Measurements from ENCODE around the gene PCBP2.
"Not testable (repeated sequence)": the region's sequence is repeated elsewhere in the genome, so short reads cannot be mapped to it uniquely, and the experiment has no call there.

Gene PCBP2

GRCh38 chr12:53435326-53435725, 16.6 kb upstream of the PCBP2 start:
- H3K4me3 ChIP-seq, H3K27ac ChIP-seq: not testable (repeated sequence)

DNA sequence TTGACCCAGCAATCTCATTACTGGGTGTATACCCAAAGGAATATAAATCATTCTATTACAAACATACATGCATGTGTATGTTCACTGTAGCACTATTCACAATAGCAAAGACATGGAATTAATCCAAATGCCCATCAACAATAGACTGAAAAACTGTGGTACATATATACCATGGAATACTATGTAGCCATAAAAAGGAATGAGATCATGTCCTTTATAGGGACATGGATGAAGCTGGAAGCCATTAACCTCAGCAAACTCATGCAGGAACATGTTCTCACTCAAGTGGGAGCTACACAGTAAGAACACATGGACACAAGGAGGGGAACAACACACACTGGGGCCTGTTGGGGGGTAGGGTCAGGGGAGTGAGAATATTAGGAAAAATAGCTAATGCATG, 12.3 kb upstream of the PCBP2 start:
- H3K27ac ChIP-seq, result not testable (repeated sequence)

GRCh38 chr12:53441040-53441833, 10.7 kb upstream of the PCBP2 start, which contains the start of gene PRR13:
Gene PRR13, plus strand, starts transcription at chr12:53441734. Its CDS starts 981 bp downstream, at chr12:53442715.
- Histone ChIP-seq H3K4me3 (peak within 1 kb of the TSS; percentile 62 to 84 (median 78)), H3K27ac (peak within 1 kb of the TSS in 20 of 21 experiments; percentile 69 to 96 (median 87))

More for the DNA sequence above, 12.3 kb upstream of the PCBP2 start:
- H3K4me3 ChIP-seq, result not testable (repeated sequence)

GRCh38 chr12:53443955-53444354, 7.9 kb upstream of the PCBP2 start:
- peak overlapping the region in 1 of 21 experiments; percentile 6 for H3K27ac ChIP-seq
- no peak overlapping the region for H3K4me3 ChIP-seq

- not testable (repeated sequence) for H3K27ac ChIP-seq, H3K4me3 ChIP-seq
These were observed 7.1 kb upstream of the PCBP2 start for GRCh38 chr12:53444593-53445325.

DNA sequence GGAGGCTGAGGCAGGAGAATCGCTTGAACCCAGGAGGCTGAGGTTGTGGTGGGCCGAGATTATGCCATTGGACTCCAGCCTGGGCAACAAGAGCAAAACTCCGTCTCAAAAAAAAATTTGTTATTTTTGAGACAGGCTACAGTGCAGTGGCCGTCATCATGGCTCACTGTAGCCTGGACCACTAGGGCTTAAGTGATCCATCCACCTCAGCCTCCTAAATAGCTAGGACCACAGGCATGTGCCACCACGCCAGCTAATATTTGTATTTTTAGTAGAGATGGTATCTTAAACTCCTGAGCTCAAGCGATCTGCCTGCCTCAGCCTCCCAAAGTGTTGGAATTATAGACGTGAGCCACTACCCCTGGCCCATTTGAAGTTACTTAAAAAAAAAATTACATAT, 966 bp upstream of the PCBP2 start:
- Histone ChIP-seq H3K27ac (no peak overlapping the region), H3K4me3 (no peak overlapping the region)

DNA sequence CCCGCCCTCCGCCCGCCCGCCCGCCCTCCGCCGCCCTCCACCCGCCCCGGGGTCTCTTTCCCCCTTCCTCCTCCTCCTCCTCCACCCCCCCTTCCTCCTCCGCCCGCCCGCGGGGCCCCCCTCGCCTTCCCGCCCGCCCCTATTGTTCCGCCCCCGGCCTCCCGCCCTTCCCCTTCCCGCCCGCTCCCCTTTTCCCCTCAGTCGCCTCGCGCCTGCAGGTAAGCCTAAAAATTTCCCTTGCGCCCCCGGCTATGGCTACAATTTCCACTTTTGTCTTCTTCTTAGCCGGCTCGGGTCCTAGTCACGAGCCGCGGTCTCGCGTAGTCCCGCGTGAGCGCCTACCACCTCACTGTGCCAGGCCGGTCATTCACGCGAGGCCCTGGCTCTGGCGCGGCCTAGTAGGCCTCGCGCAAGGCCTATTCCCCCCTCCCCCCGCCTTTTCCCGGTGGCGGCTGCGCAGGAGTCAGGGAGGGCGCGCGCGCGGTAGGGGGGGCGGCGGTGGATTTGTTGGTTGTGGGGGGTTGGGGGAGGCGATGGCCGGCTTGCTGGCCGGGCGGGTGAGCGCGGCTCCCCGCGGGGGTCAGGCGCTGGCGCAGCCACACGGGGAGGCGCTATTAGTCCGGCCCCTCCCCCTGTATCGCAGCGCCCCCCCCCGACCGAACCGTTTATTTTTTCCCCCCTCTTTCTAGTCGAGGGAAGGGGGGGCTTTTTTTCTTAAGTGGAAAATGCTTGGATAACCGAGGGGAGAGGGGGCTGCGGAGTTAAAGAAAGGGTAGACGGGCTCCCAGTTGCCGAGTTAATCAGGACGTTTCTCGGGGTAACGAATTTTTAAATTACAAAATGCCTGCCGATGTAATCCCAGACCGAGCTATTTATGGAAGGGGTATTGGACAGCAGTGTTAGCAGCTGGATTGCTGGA, 516 bp downstream of the PCBP2 start:
- H3K4me3 ChIP-seq, result peak overlapping the region; percentile 68 to 99 (median 77)
- peak overlapping the region; percentile 78 to 99 (median 96) for H3K27ac ChIP-seq

DNA sequence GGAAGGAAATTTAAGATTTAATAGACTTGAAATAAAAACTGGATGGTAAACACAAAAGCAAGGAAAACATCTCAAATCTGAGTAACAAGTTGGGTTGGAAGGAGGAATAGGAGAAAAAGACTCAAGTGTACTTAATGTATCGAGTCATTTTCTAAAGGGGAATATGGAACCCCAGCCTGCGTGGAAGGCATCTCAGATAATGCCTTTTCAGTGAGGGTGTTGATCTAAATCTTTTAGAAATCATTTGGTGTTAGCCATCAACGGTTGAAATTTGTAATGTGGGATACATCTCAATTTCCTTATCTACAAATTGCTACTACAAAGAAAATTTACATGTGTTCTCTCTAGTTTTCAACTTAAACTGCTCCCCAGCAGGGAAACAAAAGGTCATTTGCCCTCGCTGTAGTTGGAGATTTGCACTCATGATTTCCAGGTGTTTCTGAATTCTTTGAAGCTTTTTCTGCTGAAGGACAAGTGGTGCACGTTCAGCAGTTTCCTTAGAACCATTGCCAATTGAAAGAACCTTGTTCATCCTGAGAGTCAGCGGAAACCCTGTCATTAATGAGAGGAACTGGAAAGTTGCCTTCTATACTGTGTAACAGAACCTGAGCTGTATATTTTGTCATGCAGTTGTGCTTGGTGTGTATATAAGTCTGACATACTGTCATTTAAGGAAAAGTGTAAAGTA, 2.2 kb downstream of the PCBP2 start:
- H3K4me3 ChIP-seq, result peak overlapping the region in 2 of 7 experiments; percentile 72 to 84
- peak overlapping the region in 1 of 21 experiments; percentile 99 for H3K27ac ChIP-seq

DNA sequence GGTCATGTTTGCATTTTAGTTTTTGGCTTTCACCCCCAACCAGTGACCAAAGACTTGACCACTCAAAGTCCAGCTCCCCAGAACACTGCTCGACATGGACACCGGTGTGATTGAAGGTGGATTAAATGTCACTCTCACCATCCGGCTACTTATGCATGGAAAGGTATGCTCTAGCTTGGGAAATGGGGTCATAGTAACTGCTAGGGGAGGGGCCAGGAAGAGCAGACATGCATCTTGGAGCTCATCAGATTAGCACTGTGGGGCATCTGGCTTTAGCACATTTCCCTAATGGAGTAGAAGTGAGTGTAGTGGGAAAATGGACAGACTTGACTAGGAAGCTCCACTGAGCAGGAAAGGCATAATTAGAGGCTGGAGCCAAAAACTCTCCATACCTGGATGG, 2.8 kb downstream of the PCBP2 start:
- Histone ChIP-seq H3K27ac (no peak overlapping the region), H3K4me3 (no peak overlapping the region)

- H3K4me3 ChIP-seq, result no peak overlapping the region
- H3K27ac ChIP-seq, result no peak overlapping the region
These were observed 4.9 kb downstream of the PCBP2 start for GRCh38 chr12:53456654-53457366.

- Histone ChIP-seq H3K27ac (no peak overlapping the region), H3K4me3 (no peak overlapping the region)
These were observed 7.2 kb downstream of the PCBP2 start for GRCh38 chr12:53459097-53459496.

DNA sequence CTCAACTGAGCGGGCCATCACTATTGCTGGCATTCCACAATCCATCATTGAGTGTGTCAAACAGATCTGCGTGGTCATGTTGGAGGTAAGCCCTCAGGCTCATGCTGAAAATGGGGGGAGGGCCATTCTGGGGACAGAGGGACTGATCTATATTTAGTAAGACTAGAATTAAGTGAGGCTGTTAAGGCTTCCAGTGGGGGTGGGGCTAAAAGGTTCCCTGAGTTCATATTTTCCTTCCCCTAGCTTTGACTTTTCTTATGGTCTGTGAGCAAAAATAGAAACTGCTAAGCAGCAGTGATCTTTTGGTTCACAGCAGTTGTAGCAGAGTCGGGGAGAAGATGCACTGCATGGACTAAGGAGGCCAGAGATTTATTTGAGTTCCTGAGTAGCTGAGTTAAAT, 9.2 kb downstream of the PCBP2 start:
- H3K4me3 ChIP-seq, result no peak overlapping the region

GRCh38 chr12:53461591-53461990, 9.7 kb downstream of the PCBP2 start:
- Histone ChIP-seq H3K4me3 (no peak overlapping the region), H3K27ac (no peak overlapping the region)

More for the DNA sequence above, 9.2 kb downstream of the PCBP2 start:
- H3K27ac ChIP-seq, result no peak overlapping the region

GRCh38 chr12:53462935-53463334, 11.0 kb downstream of the PCBP2 start:
- Histone ChIP-seq H3K27ac (peak overlapping the region in 1 of 21 experiments; percentile 6), H3K4me3 (no peak overlapping the region)

DNA sequence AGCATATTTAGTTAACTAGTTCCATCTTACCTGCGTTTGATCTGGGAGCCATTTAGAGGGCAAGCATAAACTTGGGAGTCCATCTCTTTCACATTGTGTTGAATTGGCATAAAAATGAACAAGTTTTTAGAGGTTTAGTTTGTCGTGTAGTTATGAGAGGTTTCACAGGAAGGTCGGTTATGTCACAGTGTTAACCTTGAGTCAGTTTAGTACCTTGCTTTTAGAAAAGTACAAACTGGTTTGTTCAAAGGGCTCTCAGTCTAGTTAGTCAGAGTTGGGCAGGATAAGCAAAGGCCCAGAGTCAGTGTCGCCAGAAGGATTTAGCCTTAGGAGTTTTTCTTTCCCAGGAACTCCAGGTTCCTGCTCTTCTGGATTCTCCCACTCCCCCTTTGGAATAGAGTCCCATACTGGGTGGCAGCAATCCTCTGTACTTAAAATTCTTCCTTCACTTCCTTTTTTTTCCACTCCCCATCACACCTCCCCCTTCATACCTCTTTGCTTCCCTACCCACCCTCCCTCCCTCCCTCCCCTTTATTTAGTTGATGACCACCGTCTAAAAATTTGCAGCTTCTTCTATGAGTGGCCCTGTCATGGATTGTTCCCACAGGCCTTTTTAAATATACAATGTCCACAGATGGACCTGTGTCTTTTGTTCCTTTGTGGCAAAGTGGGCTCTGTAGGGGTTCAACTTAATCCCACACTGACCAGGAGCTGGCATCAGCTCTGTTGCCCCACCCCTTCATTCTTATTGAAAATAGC, 12.1 kb downstream of the PCBP2 start:
- Histone ChIP-seq H3K4me3 (no peak overlapping the region), H3K27ac (no peak overlapping the region)

DNA sequence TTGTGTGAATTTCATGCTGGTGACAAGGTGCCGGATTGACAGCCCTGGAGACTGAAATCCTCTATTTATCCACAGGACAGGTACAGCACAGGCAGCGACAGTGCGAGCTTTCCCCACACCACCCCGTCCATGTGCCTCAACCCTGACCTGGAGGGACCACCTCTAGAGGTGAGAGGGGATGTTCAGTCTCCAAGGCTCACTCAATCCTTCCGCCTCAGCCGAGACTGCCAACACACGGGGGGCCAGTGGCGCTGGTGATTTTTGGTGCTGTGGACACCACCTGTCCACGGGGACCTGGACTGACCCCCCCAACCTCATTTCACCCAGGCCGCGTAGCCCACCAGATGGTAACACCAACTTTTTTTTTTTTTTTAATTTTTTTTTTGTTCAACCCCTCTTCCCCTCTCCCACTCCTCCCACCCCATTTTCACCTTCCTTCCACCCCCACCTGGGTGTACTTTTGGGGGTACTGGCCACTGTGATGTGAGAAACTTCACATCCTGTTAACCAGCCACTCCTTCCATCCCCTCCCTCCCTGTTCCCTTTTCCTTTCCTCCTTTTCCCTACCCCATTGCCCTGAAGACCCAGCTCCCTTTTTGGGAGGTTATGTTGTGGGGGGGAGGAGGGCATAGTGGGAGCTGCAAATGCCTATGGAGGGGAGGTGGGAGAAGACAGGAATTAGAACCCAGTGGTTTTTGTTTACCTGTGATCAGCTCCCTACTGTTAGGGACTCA, 12.9 kb downstream of the PCBP2 start:
- no peak overlapping the region for H3K4me3 ChIP-seq
- no peak overlapping the region for H3K27ac ChIP-seq

DNA sequence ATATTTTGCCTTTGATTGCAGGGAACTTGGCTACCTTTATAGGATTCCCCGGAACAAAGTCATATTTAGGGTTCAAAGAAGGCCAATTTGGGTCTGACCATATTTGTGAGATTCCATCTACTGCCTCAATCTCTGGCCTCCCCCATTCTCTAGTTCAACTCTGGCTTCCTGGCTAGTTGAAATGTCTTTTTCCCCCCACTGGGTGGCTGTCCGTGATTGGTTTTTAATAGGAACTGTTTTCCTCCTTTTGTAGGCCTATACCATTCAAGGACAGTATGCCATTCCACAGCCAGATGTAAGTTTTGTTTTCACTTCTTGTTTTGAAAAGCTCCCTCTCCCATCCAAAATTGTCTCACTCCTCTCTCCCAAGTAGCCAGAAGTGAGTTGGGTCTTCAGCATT, 13.8 kb downstream of the PCBP2 start:
- peak overlapping the region in 2 of 21 experiments; percentile 29 to 33 for H3K27ac ChIP-seq

More for the DNA sequence above, 13.8 kb downstream of the PCBP2 start:
- H3K4me3 ChIP-seq, result no peak overlapping the region

Measured in skin epidermis (tissue), 12 donors.